ENCODE results near the gene HEATR5A.
"Not testable (repeated sequence)": the region's sequence is repeated elsewhere in the genome, so short reads cannot be mapped to it uniquely, and the experiment has no call there.

The HEATR5A gene

GRCh38 chr14:31387091-31387490 is 33.3 kb downstream of the HEATR5A start:
- DNase-seq: no peak

- DNase-seq: no peak
These were observed 34.1 kb downstream of the HEATR5A start for GRCh38 chr14:31386271-31386670.

DNA sequence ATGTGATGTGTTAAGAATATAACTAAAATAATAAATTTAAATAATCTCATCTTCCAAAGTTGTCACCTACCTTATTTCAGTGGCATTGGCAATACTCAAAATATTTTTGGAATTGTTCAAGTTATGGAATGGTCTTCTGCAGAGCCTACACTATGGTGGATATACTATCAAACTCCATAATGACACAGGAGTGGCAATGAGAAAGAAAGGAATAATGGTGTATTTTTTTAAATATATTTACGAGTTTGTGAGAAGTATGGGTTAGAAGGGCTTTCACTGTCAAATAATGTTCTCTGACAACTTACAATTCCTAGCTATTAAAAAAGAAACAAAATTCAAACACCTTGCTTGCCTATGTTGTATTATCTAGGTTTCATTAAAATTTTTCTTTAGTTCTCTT is 38.1 kb downstream of the HEATR5A start:
- no peak for DNase-seq

DNA sequence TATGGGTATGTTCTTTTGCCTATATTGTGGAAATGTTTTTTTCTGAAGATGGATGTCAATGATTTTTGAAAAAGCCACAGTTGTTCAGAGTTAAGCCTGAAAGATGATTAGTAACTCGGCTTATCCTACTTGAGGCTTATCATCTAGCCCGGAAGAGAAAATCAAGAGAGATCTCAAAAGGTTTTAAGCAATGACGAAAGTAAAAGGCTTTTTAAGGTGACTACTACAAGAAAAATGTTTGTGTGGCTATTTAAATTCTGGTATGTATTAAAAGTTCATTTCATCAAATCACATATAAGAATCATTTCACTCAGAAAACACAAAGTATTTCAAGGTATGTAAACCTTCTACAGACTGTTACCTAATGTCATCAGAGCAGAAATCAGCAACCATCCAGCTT is 40.2 kb downstream of the HEATR5A start:
- no peak for DNase-seq

GRCh38 chr14:31379125-31379947 is 41.0 kb downstream of the HEATR5A start:
- DNase-seq: not testable (repeated sequence)

DNA sequence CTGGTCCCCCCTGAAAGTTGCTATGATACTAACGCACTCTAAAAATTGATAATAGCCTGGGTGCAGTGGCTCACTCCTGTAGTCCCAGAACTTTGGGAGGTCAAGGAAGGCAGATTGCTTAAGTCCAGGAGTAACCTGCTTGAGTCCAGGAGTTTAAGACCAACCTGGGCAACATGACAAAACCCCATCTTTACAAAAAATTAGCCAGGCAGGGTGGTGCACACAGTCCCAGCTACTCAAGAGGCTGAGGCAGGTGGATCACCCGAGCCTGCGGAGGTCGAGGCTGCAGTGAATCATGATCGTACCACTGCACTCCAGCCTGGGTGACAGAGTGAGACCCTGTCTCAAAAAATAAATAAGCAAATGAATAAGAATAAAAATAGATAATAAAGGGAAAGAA is 42.9 kb downstream of the HEATR5A start:
- no peak for DNase-seq

DNA sequence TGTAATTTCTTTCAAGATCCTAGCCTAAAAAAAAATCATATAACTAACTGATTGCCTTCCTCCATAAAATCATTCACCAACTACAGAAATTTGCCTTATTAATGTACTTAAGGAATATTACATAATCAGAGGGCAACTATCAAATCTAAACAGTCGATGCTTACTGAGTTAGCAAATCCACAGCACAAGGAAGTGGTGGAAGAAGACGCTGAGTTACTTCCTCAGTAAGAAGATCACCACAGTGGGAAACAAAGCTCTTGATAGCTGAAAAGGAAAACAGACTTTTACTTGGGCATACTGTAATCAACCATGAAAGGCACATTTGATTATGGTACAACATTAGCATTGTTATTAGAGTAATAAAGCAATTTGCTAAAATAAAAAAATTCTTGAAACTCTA is 48.7 kb downstream of the HEATR5A start:
- DNase-seq: no peak

- DNase-seq: no peak
These were observed 56.8 kb downstream of the HEATR5A start for GRCh38 chr14:31363331-31364073.

GRCh38 chr14:31362746-31363145 is 57.6 kb downstream of the HEATR5A start:
- no peak for DNase-seq

DNA sequence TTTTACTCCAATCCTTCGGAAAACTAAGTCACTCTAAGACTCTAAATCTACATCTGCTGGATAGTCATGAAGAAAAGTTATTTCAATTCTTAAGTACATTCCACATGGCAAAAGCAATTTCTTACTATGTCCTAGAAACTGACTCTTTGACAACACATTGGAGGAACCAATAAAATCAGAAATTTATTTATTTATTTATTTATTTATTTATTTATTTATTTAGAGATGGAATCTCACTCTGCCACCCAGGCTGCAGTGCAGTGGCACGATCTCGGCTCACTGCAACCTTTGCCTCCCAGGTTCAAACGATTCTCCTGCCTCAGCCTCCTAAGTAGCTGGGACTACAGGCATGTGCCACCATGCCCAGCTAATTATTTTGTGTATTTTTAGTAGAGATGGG is 58.6 kb downstream of the HEATR5A start:
- DNase-seq: not testable (repeated sequence)

DNA sequence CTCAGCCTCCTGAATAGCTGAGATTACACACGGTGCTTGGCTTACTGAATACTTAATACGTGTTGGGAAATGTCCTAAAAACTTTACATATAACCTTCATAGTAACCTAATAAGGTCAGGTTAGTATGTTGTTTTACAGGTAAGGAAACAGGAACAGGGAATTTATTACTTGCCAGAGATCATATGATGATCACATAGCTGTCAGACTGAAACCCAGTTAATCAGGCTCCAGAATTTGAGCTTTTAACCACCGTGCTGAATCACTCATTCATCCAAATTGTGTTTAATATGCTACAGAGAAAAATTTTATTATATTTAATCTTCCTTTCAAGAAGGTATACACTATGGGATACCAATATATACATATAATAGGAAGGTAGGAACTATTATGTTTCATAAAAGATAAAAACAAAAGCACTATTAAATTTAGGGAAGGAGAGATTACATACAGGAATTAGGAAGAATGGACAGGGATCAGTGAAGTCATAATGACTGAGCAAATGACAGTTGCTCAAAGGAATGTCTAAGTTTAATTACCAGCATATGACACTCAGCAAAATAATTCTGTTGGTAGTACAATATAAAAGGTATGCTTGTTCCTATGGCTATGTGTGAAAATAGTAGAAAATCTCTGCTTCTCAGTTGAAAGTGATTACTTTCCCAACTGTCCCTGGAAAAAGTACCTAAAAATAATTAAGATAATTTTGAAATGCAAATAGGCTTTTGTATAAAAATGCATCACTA is 59.3 kb downstream of the HEATR5A start:
- no peak for DNase-seq

GRCh38 chr14:31357279-31357678 is 63.1 kb downstream of the HEATR5A start:
- no peak for DNase-seq

DNA sequence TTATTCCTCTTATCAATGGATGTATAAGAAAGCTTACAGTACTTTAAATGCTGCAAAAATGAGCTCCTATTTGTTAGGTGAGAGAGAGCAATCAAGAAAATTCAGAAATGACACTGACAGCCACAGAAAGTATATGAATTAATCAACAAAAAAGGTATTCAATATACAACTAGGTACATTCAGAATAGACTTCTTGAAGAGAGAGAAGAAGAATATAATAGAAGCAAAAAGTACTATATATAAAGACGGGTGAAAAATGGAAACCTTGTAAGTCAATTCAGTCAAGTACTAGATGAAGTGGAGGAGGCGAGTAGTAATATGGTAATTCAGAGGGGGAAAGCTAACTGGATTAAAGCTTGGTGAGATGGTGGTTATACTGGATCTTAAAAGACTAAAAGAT is 74.3 kb downstream of the HEATR5A start:
- no peak for DNase-seq

- DNase-seq: no peak
These were observed 79.1 kb downstream of the HEATR5A start for GRCh38 chr14:31341280-31341679.

DNA sequence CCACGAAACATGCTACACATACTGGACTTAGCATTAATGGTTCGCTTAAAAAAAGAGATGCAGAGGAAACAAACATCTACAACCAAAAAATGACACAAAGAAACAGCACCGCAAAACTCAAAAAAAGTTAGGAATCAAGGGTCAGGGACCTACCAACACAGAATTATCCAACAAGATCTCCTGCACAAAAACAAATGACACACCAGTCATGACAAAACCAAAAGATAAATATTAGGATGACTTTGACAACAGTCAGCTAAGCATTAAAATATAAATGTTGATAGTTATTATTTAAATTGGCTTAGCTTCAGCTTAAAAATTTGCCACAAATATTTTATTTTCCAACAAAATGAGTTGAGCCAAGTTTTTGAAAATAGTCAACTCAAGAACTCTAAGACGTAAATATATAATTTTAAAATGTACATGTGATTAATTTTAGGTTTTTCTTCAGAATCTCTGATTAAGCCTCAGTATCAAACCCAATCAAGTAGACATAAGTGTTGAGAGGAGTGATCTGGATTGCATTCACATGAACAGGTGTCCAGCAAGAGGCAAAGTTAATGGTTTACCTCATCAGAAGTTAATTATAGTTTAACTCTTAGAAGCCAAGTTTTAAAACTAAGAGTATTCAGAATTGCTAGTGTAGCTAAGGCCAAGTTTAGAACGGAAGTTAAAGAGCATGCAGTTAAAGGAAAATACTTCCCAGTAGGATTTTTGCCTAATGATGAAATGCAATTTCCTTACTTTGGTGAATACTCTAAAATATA is 79.9 kb downstream of the HEATR5A start:
- DNase-seq: no peak

- no peak for DNase-seq
These were observed 80.6 kb downstream of the HEATR5A start for GRCh38 chr14:31339743-31340142.

DNA sequence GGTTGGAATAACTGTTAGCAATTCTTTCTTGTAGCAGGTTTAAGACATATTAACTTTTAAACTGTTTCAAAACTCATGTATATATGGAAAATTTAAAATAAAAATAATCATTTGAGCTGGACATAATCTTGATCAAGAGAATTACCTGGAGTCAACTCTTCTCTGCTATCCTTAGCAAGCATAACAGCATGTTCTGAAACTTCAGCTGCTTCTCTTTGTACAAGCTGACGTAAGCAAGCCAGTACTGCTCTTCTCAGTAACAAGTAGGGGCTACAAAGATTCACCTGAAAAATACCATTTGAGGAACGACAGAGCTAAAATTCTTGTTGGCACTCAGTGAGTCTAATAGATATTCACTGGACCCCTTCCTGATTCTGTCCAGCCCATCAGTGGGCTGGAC is 83.0 kb downstream of the HEATR5A start:
- DNase-seq: no peak

DNA sequence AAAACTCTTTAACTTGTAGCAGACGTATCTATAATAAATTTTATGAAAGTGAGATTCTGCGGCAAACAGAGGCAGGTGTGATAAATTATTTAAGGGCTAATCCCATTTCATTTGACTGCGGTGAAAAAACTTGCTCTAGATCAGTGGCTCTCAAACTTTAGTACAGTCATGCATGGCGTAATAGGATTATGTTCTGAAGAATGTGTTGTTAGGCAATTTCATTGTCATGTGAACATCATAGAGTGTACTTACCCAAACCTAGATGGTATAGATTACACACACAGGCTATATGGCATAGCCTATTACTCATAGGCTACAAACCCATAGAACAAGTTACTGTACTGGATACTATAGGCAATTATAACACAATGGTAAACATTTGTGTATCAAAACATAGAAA is 83.7 kb downstream of the HEATR5A start:
- DNase-seq: no peak

GRCh38 chr14:31331395-31331794 is 89.0 kb downstream of the HEATR5A start:
- not testable (repeated sequence) for DNase-seq

DNA sequence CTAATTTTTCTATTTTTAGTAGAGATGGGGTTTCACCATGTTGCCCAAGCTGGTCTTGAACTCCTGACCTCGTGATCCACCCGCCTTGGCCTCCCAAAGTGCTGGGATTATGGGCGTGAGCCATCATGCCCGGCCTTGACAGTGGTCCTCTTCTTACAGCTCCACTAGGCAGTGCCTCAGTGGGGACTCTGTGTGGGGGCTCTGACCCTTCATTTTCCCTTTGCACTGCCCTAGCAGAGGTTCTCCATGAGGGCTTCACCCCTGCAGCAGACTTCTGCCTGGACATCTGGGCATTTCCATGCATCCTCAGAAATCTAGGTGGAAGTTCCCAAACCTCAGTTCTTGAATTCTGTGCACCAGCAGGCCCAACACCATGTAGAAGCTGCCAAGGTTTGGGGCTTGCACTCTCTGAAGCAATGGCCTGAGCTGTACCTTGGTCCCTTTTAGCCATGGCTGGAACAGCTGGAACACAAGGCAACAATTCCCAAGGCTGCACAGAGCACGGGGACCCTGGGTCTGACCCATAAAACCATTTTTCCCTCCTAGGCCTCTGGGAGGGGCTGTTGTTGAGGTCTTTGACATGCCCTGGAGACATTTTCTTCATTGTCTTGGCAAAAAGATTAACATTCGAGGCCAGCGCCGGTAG is 90.4 kb downstream of the HEATR5A start:
- DNase-seq: not testable (repeated sequence)

DNA sequence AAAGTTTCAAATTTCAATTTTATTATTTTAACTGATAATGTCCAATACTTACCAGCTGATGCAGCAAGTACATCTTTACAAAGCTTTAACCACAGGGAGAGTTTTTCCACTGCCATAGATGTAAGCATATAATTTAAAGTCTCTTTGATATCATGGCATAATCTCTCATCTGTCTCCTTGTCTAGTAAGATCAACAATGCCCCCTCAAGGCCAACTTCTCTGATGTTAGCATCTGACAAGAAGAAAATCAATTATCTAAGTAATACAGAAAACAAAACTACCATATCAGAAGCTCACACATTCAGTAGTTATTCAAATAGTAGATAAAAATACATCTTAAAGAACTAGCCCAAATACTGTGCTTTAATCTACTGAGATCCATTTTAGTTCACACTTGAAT is 94.2 kb downstream of the HEATR5A start:
- peak in 1 of 2 donors; percentile 5 for DNase-seq

DNA sequence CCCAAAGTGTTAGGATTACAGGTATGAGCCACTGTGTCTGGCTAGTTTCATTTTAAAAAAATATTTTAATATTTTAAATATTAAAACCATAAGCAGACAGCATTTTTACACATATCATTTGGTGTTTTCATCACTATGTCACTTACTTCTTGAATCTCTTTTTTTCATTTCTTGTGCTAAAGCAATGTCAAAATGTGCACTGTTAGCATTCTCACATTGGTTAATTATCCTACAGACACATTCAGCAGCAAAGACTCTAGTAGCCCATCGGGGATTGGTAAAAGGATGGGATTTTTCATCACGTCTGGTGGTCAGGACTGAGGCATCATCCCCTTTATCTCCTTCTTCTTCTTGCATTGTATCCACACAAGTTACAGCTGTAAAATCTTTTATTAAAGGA is 96.9 kb downstream of the HEATR5A start:
- DNase-seq: no peak

Data from activated CD4-positive, alpha-beta T cell treated with anti-CD3 and anti-CD28 coated beads for 4 hours (primary cell).